ENCODE data around the gene SPDYE16.
"Not testable (repeated sequence)": the region's sequence is repeated elsewhere in the genome, so short reads cannot be mapped to it uniquely, and the experiment has no call there.

The SPDYE16 gene, protein sequence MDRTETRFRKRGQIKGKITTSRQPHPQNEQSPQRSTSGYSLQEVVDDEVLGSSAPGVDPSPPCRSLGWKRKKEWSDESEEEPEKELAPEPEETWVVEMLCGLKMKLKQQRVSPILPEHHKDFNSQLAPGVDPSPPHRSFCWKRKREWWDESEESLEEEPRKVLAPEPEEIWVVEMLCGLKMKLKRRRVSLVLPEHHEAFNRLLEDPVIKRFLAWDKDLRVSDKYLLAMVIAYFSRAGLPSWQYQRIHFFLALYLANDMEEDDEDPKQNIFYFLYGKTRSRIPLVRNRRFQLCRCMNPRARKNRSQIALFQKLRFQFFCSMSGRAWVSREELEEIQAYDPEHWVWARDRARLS

DNA sequence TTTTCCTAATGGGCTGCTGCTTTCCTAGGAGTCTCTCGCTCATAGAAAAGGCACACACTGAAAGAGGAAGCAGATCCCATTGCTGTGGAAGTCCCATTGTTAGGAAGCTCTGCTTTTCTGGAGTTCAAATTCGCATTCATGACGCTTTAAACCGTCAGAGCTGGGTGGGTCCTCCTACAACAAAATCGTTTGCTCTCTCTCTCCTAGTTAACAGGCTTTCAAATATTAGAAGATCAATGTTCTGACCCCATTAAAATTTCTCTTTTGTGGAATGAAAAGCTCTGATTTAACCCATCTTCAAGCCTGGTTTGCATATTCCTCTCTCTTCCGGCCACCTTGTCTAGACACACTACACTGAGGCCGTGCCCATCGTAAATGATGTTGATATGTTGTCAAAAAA is at the start of gene SPDYE16:
SPDYE16 (minus strand) TSS at position 101 of the 400 bp plus-strand sequence. CDS start 1,838 bp downstream, outside the sequence.
- not testable (repeated sequence) for DNase-seq

DNA sequence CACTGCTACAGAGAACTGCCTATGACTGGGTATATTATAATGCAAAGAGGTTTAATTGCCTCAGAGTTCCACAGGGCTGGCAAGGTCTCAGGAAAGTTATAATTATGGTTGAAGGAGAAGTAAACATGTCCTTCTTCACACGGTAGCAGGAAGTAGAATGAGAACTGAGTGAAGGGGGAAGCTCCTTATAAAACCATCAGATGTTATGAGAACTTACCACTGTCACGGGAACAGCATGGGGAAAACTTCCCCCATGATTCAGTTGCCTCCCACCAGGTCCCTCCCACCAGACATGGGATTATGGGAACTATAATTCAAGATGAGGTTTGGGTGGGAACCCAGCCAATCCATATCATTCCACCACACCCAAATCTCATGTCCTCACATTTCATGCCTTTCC is 49.6 kb upstream of the SPDYE16 start:
- DNase-seq, result peak; percentile 12

DNA sequence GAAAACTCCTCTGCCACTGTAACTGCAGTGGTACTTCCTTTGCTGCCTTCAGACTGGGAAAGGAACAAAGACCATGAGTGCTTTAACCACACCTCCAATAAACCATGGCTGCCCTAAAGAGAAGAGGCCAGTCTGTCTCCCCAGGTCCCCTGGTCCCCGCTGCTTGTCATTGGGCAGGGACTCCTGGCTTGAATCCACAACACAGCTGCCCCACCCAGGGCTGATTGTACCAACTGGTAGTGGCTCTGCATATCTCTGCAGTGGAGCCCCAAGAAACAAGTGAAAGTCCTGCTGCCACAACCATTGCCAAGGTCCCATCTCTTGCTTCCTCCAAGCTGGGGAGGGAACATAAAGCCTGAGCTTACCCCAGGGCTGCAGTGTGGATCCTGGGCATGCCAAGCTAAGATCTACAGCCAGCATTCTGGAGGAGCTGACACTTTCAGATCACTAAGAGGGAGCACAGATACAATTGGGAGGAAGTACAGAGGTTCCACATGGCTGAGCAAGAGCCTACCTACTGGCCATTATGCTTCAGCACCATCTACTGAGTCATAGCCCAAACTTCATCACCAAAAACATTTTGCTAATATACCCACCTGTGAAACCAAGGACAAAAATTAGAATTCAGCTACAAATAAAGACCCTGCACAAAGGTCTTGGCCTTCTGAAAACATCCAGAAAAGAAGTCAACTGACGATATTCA is 48.7 kb upstream of the SPDYE16 start:
- not testable (repeated sequence) for DNase-seq

DNA sequence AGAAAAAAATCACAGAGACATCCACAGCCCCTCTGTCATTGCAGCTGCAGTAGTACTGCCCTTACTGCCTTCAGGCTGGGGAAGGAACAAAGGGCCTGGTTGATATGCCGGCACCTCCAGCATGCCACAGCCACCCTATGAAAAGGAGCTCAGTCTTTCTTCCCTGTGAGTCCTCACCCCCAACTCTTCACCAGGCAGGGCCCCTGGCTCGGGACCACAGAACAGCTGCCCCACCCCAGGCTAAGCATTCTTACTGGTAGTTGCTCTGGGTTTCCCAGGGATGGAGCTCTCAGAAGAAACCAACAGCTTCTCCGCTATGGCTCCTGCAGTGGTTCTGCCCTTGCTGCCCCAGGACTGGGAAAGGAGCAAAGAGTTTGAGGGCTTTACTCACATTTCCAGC is 47.9 kb upstream of the SPDYE16 start:
- not testable (repeated sequence) for DNase-seq

DNA sequence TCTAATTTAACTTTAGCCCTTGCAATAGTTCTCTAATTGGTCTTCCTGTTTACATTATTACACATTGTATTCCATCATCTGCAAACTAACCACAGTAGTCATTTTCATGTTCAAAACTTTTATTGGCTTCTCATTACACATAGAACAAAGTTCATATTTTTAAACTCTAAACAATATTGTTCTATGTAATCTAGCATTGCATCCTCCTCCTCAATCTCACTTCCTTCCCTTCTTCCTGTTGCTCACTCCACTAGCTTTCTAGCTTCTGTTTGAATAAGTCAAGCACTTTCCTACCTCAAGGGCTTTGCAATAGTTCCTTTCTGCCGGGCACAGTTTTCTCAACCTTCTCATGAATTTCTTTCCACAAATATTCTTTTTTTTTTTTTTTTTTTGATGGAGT is 45.5 kb upstream of the SPDYE16 start:
- DNase-seq, result not testable (repeated sequence)

DNA sequence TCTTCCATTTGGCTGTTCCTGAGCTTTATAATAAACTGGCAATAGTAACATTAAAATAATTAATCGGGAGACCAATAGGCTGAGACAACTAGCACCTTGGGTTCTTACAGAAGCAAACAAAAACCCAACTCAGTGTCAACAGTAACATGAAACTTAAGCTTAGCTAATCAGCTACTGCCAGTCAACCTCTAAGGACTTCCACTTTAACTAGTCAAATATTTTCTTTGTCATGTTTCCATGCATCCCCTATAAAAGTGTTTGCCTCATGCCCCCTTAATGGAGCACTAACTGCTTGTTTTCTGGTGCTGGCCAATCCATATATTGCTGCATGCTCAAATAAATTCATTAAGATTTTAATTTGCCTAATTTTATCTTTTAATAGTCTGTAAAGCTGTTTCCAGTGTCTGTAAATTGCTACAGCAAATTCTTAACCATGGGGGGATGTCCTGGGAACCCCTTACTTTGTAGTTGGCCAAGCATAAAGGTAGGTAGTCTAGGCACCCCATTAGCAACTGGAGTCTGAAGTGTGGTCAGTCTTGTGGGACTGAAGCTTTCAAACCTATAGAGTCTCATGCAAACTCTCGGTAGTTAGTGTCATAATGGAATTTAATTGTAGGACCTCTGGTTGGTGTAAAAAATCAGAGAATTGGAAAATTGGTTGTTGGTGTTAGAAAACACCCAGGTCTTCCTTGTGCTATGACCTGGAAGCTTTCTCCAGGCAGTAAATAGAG is 43.7 kb upstream of the SPDYE16 start:
- DNase-seq, result peak; percentile 45

DNA sequence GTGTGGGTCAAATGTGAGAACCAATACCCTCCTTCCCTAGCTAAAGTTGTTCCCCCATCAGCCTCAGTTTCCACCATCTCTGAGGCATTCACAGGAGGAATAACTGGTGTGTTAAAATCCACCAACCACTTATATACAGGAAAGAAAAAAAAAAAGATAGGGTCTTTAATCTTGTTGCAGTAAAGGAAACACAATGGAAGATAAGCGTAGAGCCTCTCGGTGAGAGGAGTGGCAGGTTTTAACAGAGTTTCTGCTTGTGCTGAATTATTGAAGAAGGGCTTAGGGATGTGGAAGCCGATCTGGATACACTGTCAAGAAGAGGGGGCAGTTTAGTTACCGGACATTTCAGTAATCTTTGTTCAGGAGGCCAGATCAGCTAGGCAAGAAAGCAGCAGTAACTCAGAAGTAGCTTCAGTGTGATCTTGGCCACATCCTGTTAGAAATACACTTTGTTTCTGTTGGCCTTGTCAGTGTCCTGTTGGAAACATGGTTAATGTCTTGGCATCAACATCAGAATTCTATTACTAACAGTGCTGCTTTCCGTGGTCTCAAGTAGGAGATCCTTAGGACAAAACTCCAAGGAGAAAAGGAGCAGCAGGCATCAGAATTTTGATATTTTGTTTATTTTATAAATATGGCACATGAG is 40.7 kb upstream of the SPDYE16 start:
- DNase-seq, result not testable (repeated sequence)

DNA sequence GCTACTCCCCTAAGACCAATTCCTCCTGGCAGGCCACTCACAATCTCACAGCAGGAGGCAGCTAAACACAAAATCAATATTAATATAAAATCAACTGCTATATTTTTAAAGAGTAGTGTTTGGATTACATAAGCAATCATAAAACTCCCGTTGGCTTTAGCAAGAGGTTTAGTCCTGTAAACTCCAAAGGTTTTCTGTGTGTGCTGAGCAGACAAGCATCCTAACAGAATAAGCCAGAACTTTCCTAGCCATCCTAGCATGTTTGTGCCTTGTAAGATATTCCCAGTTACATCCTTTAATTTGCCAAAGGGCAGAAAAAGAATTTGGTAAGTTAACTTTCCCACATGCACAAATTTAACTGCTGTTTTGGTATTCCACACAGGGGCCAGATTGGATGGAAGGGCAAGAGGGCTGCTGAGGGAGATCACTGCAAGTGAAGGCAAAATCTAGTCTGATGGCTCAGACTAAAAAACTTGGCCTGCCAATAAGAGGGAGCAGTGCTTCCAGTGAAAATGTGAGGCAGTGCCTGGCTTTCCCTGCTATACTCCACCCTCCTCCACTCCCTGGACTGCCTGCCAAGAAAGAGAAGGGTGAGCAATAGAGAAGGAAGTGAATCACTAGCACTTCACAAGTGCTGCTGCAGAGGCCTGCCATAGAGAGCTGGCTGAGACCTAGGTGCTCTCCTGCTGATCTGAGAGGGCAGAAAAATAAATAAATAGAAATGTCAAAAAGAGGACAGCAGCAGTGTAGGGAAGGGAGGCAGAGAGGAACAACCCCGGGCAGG is 39.9 kb upstream of the SPDYE16 start:
- DNase-seq, result peak; percentile 61

DNA sequence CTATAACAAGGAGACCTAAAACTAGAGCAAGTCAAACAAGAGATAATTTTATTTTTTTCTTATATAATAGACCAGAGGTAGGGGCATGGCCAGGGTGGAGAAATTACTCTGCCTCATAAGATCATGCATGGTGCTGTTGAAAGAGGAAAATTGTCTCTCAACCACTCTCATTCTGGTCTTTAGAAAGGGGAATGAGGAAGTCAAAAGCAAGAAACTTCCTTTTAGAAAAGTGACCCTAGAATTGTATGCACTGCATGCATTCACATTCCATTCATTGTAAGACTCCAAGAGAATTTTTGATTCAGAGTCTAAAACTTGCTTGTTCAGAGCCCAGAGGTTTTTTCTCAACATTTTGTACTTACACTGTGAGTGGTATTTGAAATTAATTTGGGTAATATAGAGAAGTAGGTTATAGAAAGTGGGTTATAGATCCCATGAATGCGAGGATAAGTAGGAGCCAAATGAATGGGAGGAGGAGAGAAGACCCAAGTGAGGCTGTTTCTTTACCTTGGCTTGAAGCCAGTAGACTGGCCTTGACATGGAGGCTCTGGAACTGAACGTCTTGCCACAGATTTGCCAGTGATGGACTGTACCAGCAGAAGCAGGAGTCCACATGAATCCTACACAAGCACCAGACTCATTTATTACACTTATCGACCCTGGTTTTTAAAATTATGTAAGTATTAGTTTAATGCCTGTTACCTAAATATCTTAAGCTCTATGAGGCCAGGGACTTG is 33.0 kb upstream of the SPDYE16 start:
- DNase-seq, result peak; percentile 81

DNA sequence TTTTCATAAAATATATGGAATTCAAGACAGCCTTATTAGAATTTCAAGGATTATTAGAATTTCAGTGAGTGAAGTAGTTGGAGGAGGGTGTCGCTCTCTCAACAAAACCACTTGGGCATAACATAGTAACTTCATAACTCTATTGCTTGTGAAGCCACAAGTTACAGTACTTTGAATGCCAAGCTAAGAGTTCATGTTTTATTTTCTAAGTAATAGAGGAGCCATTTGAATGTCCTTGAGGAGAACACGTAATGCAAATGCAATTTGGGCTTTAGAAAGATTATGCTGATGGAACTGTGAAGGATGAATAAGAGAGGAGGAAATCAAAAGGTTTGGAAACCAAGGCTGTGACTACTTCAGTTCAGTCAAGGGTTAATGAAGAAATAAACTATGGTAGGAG is 32.3 kb upstream of the SPDYE16 start:
- not testable (repeated sequence) for DNase-seq

DNA sequence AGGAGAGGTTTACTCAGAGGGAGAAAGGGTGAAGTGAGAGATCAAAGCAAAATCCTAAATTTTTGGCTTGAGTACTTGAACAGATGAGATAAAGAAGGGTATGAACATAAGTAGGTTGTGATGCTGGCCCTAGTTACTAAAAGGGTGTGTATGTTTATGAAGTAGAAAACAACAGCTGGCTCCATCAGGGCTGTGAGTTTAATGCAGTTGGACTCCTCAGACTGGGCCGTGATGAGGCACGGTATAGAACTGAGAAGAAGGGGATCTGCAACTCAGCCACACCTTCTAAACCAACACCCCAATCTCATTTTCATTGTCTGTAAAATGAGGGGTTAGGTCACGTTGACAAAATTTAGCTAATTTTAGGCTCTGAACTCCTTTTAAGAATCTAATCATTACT is 29.2 kb upstream of the SPDYE16 start:
- not testable (repeated sequence) for DNase-seq

DNA sequence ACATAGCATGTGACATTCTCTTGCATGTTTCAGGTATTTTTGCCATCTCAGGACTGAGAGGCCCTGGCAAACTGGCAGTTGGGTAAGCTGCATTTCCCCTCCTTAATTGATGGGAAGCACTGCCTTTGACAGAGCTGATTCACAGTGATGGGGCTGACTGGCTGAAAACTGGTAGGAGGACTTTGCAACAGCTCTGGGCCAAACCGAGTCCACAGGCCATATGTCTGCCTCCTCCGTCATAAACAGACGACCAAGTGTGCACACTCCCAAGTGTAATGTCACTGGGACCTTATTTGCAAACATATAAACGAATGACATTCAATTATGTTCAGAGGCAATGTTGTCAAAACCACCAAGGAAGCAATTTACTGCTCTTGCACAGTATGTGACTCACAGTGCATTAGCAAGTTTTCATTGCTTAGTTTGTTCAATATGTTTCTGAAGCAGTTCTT is 27.3 kb upstream of the SPDYE16 start:
- peak; percentile 96 for DNase-seq

DNA sequence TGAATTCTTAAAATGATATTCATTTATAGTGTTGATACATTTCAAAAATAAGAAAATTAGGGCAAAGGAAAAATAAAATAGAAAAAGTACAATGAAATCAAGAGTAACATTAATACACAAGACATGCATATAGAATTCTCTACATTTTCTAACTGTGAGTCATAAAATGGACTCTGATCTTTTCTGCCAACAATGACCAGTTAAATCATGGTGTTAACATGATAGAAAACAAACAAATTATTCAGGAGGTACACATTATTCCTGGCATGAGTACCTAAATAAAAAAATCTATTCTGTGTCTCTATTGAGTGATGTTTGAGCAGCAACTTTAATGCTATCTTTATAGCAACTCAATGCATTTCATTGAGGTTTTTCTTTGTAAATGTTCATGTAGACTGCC is 25.6 kb upstream of the SPDYE16 start:
- peak; percentile 70 for DNase-seq

DNA sequence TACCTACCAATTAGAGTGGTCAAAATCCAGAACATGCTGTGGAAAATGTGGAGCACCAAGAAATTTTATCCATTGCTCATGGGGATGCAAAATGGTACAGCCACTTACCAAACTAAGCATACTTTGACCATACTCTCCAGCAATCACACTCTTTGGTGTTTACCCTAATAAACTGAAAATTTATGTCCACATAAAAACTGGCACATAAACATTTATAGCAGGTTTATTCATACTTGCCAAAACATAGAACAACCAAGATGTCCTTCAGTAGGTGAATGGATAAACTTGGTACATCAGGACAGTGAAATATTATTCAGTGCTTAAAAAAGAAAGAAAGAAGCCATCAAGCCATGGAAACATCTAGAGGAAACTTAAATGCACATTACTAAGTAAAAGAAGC is 24.7 kb upstream of the SPDYE16 start:
- not testable (repeated sequence) for DNase-seq

DNA sequence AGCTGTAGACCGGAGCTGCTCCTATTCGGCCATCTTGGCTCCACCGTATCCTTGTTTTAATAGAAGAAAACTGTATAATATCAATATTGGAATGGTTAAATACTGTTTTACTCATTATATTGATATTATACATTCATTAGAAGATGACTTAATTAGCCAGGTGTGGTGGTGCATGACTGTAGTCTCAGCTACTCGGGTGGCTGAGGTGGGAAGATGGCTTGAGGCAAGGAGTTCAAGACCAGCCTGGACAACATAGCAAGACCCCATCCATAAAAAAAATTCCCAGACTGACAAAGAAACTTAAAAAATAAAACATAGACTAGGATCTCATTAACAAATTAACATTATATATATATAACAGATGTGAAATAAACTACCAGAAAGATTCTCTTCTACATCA is 24.2 kb upstream of the SPDYE16 start:
- DNase-seq, result not testable (repeated sequence)

DNA sequence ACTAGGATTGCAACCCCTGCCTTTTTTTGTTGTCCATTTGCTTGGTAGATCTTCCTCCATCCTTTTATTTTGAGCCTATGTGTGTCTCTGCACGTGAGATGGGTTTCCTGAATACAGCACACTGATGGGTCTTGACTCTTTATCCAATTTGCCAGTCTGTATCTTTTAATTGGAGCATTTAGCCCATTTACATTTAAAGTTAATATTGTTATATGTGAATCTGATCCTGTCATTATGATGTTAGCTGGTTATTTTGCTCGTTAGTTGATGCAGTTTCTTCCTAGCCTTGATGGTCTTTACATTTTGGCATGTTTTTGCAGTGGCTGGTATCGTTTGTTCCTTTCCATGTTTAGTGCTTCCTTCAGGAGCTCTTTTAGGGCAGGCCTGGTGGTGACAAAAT is 21.9 kb upstream of the SPDYE16 start:
- DNase-seq, result not testable (repeated sequence)

DNA sequence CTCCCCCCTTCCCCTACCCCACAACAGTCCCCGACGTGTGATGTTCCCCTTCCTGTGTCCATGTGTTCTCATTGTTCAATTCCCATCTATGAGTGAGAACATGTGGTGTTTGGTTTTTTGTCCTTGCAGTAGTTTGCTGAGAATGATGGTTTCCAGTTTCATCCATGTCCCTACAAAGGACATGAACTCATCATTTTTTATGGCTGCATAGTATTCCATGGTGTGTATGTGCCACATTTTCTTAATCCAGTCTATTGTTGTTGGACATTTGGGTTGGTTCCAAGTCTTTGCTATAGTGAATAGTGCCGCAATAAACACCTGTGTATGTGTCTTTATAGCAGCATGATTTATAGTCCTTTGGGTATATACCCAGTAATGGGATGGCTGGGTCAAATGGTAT is 18.2 kb upstream of the SPDYE16 start:
- DNase-seq, result not testable (repeated sequence)

DNA sequence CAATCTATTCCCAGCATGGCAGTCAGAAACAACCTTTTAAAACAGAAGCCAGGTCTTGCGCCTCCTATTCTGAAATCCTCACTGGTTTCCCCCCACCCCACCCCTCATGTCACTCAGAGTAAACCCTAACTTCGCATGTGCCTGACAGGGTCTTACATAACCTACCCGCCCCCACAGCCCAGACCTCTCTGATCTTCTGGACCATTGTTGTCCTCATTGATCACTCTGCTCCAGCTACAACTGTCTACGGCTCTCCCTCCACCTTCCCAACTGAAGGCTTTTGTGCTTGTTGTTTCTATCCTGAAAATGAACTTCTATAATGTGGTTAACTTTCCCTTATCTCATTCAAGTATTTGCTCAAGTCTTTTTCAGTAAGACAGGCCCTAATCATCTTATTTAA is 17.1 kb upstream of the SPDYE16 start:
- DNase-seq, result not testable (repeated sequence)

DNA sequence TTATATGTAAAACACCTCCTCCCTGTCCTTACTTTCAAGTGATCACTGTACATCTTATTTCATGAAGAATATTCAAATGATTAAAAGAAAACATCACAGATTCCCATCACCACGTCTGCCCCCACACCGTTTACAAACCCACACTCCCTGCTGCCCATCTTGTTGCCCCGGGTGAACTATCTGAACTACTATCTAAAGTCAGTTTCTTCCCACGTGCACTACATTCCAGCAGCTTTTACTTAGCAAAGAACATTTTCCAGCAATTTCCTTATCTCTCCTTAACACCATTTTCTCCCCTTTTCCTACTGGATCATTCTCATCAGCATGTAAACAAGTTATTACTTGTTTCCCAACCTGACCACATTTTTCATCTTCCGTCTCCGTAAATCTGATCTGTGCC is 16.6 kb upstream of the SPDYE16 start:
- DNase-seq, result not testable (repeated sequence)

DNA sequence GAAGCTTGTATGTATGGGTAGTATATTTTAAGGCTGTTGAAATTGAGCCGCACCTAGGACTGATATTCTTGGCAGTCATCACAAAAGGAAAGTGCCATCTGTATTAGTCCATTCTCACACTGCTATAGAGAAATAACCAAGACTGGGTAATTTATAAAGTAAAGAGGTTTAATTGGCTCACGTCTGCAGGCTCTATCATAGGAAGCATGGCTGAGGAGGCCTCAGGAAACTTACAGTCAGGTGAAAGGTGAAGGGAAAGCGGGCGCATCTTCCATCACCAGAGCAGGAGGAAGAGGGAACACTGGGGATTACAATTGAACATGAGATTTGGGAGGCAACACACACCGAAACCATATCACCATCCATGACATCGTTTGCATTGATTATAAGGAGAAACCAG is 8.9 kb upstream of the SPDYE16 start:
- not testable (repeated sequence) for DNase-seq

DNA sequence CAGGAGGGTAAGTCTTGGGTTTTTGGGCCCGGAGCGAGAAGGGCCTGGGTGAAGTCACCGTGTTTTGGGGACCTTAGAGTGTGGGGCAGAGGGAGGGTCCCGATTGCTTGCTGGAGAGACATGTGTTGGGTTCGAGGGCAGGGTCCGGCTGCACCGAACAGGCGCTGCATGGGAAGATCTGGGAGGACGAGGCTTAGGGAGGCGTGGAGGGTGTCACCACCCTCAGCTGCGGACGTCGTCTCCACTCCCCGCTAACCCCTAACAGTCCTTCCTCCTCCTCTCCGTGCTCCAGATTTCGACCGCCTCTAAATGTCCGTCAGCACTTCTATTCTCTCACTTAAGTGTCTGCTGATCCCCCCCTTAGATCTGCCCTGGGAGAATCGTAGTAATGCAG is 6.8 kb upstream of the SPDYE16 start:
- DNase-seq, result peak; percentile 34

All from NCI-H69 (cell line).